Right atrium auricular region (tissue), 2 donors: ENCODE results near the gene STC2. TPM values are rescaled to one million over a fixed set of nuclear protein-coding genes. Genes with fewer than 3 reads are reported as not detected.
A peak's percentile ranks its signal among the peaks of the same experiment; 100 is the strongest.

Experiments
- DNase-seq: peaks from one replicate; pipeline ENCODE4 v3.0.0-alpha.2; 2019; ENCODE audit warnings: low spot score
- H3K27ac ChIP-seq, 2 donors: fragments of 200-600 bp; sonication (generic); 1 replicate in 1 of 2; 2 replicates in 1 of 2; pipeline ENCODE4 v1.5.1; 2016 to 2019
- H3K27me3 ChIP-seq, 2 donors: fragments of 200-600 bp; sonication (generic); one replicate each; pipeline versions ENCODE4 v1.5.1 to v1.6.0; 2017 to 2019
- H3K36me3 ChIP-seq: fragments of 200-600 bp; sonication (generic); one replicate; pipeline ENCODE4 v1.5.1; 2016
- H3K4me1 ChIP-seq, 2 donors: fragments of 200-600 bp; sonication (generic); one replicate each; pipeline versions ENCODE4 v1.5.1 to v1.6.0; 2017 to 2019
- H3K4me3 ChIP-seq, 2 donors: fragments of 200-600 bp; sonication (generic); 1 replicate in 1 of 2; 2 replicates in 1 of 2; pipeline ENCODE4 v1.5.1; 2017 to 2019; ENCODE audit warnings: mild to moderate bottlenecking in 1 of 2, moderate library complexity in 1 of 2
- H3K9me3 ChIP-seq, 2 donors: fragments of 200-600 bp; sonication (generic); one replicate each; pipeline ENCODE4 v1.5.1; 2019
- CTCF ChIP-seq, 2 donors: fragments of 200-600 bp; sonication (generic); IDR thresholded peaks; one replicate each; pipeline ENCODE4 v1.5.1; 2019; ENCODE audit warnings: antibody characterized with exemption in 2 of 2
- total RNA-seq, 2 donors: library from RNA; depleted of rRNA; stranded (reverse); fragments of >200 nt; gene quantifications; one replicate each; pipeline ENCODE4 v1.1.0, GENCODE V29; 2016

STC2 gene
- total RNA-seq, 2 donors from 2014 or later: 16.0 to 16.1 TPM

DNA sequence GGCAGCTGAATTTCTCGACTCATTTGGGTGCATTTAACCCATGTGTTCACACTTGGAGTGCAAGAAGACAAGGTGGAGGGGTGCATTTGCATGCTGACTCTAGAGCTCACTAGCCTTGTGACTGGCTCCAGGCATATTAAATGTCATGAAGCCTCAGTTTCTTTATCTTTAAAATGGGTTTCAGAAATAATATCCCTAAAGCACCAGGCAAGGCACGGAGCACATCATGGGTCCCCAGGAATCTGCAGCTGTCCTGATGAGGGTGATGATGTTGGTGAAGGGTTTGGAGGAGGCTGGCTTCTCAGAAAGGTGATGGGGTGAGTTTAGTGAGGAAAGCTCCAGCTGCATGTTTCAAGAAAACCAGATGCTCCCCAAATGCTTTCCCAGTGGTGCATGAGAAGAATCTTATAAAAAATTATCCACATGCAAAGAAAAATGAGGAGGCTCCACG is 14.8 kb downstream of the STC2 start:
- H3K4me1 ChIP-seq: peaks cover 0 to 44% of the 10 kb centered on the region in 2 donors

GRCh38 chr5:173312821-173313220 is 15.4 kb downstream of the STC2 start:
- H3K4me1 ChIP-seq: peaks cover 0 to 44% of the 10 kb centered on the region in 2 donors
- no peak overlapping the region for H3K4me3 ChIP-seq
- no peak overlapping the region for H3K27ac ChIP-seq
- no peak for DNase-seq
- no peaks in the 10 kb centered on the region for H3K27me3 ChIP-seq
- H3K36me3 ChIP-seq: no peaks in the 10 kb centered on the region
- peaks cover 0 to 1% of the 10 kb centered on the region in 2 donors for H3K9me3 ChIP-seq
- TF ChIP-seq CTCF (IDR thresholded peaks at IDR 0.05): no peak

More for the DNA sequence above, 14.8 kb downstream of the STC2 start:
- no peaks in the 10 kb centered on the region for H3K27me3 ChIP-seq
- TF ChIP-seq CTCF (IDR thresholded peaks at IDR 0.05): no peak
- no peaks in the 10 kb centered on the region for H3K36me3 ChIP-seq
- no peak overlapping the region for H3K27ac ChIP-seq
- DNase-seq: no peak
- no peak overlapping the region for H3K4me3 ChIP-seq
- H3K9me3 ChIP-seq: no peaks in the 10 kb centered on the region

- Histone ChIP-seq H3K36me3 (no peaks in the 10 kb centered on the region), H3K27me3 (no peaks in the 10 kb centered on the region), H3K4me3 (no peak overlapping the region), H3K27ac (no peak overlapping the region), H3K9me3 (peaks cover 0 to 4% of the 10 kb centered on the region in 2 donors), H3K4me1 (peaks cover 0 to 39% of the 10 kb centered on the region in 2 donors)
- TF ChIP-seq CTCF (IDR thresholded peaks at IDR 0.05): no peak
- no peak for DNase-seq
Measured at GRCh38 chr5:173311818-173312585, 16.2 kb downstream of the STC2 start.

GRCh38 chr5:173310861-173311785 is 17.1 kb downstream of the STC2 start:
- H3K36me3 ChIP-seq: no peaks in the 10 kb centered on the region
- H3K9me3 ChIP-seq: peaks cover 0 to 4% of the 10 kb centered on the region in 2 donors
- H3K4me3 ChIP-seq: no peak overlapping the region
- DNase-seq: no peak
- H3K4me1 ChIP-seq: peaks cover 0 to 30% of the 10 kb centered on the region in 2 donors
- no peak for TF ChIP-seq CTCF (IDR thresholded peaks at IDR 0.05)
- H3K27me3 ChIP-seq: no peaks in the 10 kb centered on the region
- H3K27ac ChIP-seq: peak overlapping the region; percentile 32 to 33

- no peak for DNase-seq
- Histone ChIP-seq H3K9me3 (peaks cover 0 to 4% of the 10 kb centered on the region in 2 donors), H3K27me3 (no peaks in the 10 kb centered on the region), H3K27ac (peak overlapping the region; percentile 32 to 33), H3K36me3 (no peaks in the 10 kb centered on the region), H3K4me1 (peaks cover 0 to 22% of the 10 kb centered on the region in 2 donors), H3K4me3 (no peak overlapping the region)
- TF ChIP-seq CTCF (IDR thresholded peaks at IDR 0.05): no peak
Measured at GRCh38 chr5:173310218-173310769, 17.9 kb downstream of the STC2 start.
